Right lobe of liver (tissue), 6 donors: ENCODE data around the gene CRP. TPM values are rescaled to one million over a fixed set of nuclear protein-coding genes. Genes with fewer than 3 reads are reported as not detected.

Experiments
- ATAC-seq, 4 donors: fragments of 200-7000 bp; cut with Tn5 transposase; one replicate each; pipeline ENCODE4 v1.9.1; 2020; ENCODE audit warnings: mild to moderate bottlenecking in 4 of 4, moderate library complexity in 4 of 4
- DNase-seq, 3 donors: peaks; one replicate each; pipeline ENCODE4 v3.0.0-alpha.2; 2020
- H3K27ac ChIP-seq, 3 donors: fragments of 200-600 bp; one replicate each; pipeline ENCODE4 v1.8.0; 2022
- H3K27me3 ChIP-seq, 2 donors: fragments of 200-600 bp; one replicate each; pipeline ENCODE4 v1.8.0; 2022
- H3K36me3 ChIP-seq, 4 donors: fragments of 200-600 bp; sonication (generic) in 1 of 4; one replicate each; pipeline versions ENCODE4 v1.5.1 to v1.8.0; 2017 to 2022; ENCODE audit warnings: control low read depth in 1 of 4
- H3K4me1 ChIP-seq, 4 donors: fragments of 200-600 bp; sonication (generic) in 1 of 4; one replicate each; pipeline versions ENCODE4 v1.5.1 to v1.8.0; 2017 to 2022; ENCODE audit warnings: control low read depth in 1 of 4
- H3K4me3 ChIP-seq, 3 donors: fragments of 200-600 bp; one replicate each; pipeline ENCODE4 v1.8.0; 2022
- H3K9me3 ChIP-seq, 4 donors: fragments of 200-600 bp; sonication (generic) in 1 of 4; one replicate each; pipeline versions ENCODE4 v1.5.1 to v1.8.0; 2017 to 2022; ENCODE audit warnings: control low read depth in 1 of 4
- CTCF ChIP-seq, 4 donors: fragments of 200-600 bp in 3 of 4; fragments of 450-650 bp in 1 of 4; IDR thresholded peaks; one replicate each; pipeline versions ENCODE4 v1.5.1 to v1.8.0; 2016 to 2022; ENCODE audit warnings: antibody characterized with exemption in 4 of 4, mild to moderate bottlenecking in 2 of 4
- POLR2A ChIP-seq: fragments of 450-650 bp; IDR thresholded peaks from one replicate; pipeline ENCODE4 v1.6.1; 2017; ENCODE audit warnings: antibody characterized with exemption, mild to moderate bottlenecking
- WGBS: methylation state at CpG from one replicate; pipeline ENCODE4 v1.1.6; 2018; ENCODE audit warnings: low coverage, low lambda C conversion rate; ENCODE audit not compliant: insufficient coverage; ENCODE audit errors: missing lambda C conversion rate; 5-methylcytosine and 5-hydroxymethylcytosine counted together
- intact Hi-C, 2 donors: fragments of 100-400 bp; cut with DNase I; formaldehyde crosslinking; loops; one replicate each; pipeline versions ENCODE4 v1.11.2 to v1.14.1; 2022
- total RNA-seq, 6 experiments: library from RNA; depleted of rRNA in 2 of 6; stranded (reverse); fragments of >200 nt in 2 of 6; fragmentation: NEBNext Ultra II Directional in 3 of 6; extraction: Animal tissue kit (Norgen Biotek cat#: 25700) in 3 of 6; gene quantifications; one replicate each; pipeline versions ENCODE4 v1.1.0 to v1.2.4, GENCODE V29; 2016 to 2023
- donor health status: DM: no; HTN: yes; CAD: no.
- donor health status: DM: no; HTN: no; CAD: no.
- donor health status: DM: no; HTN: no; CAD: no.
- donor health status: DM: no; HTN: yes; CAD: no.
- donor health status: DM: no; HTN: yes; CAD: no.

CRP gene
- total RNA-seq, 6 experiments from 2014 or later: 420 to 12,291 (median 6,154) TPM

GRCh38 chr1:159700312-159700711, 14.1 kb downstream of the CRP start:
- Histone ChIP-seq H3K36me3 (no peaks in the 10 kb centered on the region), H3K4me1 (peaks cover 0 to 7% (median 2%) of the 10 kb centered on the region in 4 donors), H3K9me3 (no peaks in the 10 kb centered on the region), H3K27me3 (no peaks in the 10 kb centered on the region), H3K4me3 (no peak overlapping the region), H3K27ac (no peak overlapping the region)
- TF ChIP-seq CTCF (IDR thresholded peaks at IDR 0.05): no peak
- TF ChIP-seq POLR2A: no peak
- 62% methylated on average over 7 of the region's 7 CpGs for WGBS
- intact Hi-C loops: loop anchor here in 1 of 2 donors (10.0 kb wide), 1 partner anchor 116 kb away; the partner anchor contains the start of gene APCS
- ATAC-seq (no peak), DNase-seq (no peak)

GRCh38 chr1:159699653-159700052, 14.7 kb downstream of the CRP start:
- no peak for TF ChIP-seq POLR2A
- TF ChIP-seq CTCF (IDR thresholded peaks at IDR 0.05): no peak
- 96% methylated on average over 3 of the region's 3 CpGs for WGBS
- Histone ChIP-seq H3K36me3 (no peaks in the 10 kb centered on the region), H3K4me3 (no peak overlapping the region), H3K27ac (no peak overlapping the region), H3K27me3 (no peaks in the 10 kb centered on the region), H3K9me3 (no peaks in the 10 kb centered on the region), H3K4me1 (peaks cover 0 to under 1% (median 0%) of the 10 kb centered on the region in 4 donors)
- intact Hi-C loops: loop anchor here in 1 of 2 donors (10.0 kb wide), 1 partner anchor 115 kb away; the partner anchor contains the start of gene APCS
- DNase-seq (no peak), ATAC-seq (no peak)

GRCh38 chr1:159699246-159699645, 15.1 kb downstream of the CRP start:
- Histone ChIP-seq H3K4me1 (no peaks in the 10 kb centered on the region), H3K36me3 (no peaks in the 10 kb centered on the region), H3K4me3 (no peak overlapping the region), H3K9me3 (no peaks in the 10 kb centered on the region), H3K27me3 (no peaks in the 10 kb centered on the region), H3K27ac (no peak overlapping the region)
- intact Hi-C loops: no loop called here
- TF ChIP-seq POLR2A (no peak), CTCF (IDR thresholded peaks at IDR 0.05) (no peak)
- ATAC-seq: no peak
- DNase-seq: no peak

GRCh38 chr1:159687511-159687910, 26.9 kb downstream of the CRP start:
- Histone ChIP-seq H3K4me1 (no peaks in the 10 kb centered on the region), H3K27me3 (no peaks in the 10 kb centered on the region), H3K36me3 (no peaks in the 10 kb centered on the region), H3K4me3 (no peak overlapping the region), H3K27ac (no peak overlapping the region), H3K9me3 (no peaks in the 10 kb centered on the region)
- TF ChIP-seq POLR2A: no peak
- no peak for TF ChIP-seq CTCF (IDR thresholded peaks at IDR 0.05)
- no peak for DNase-seq
- intact Hi-C loops: no loop called here
- ATAC-seq: no peak
